Right lobe of liver (tissue), 4 donors: ENCODE data around the gene COG7.

Source experiments
- POLR2A ChIP-seq: fragments of 450-650 bp; IDR thresholded peaks from one replicate; pipeline ENCODE4 v1.6.1; 2017; ENCODE audit warnings: antibody characterized with exemption, mild to moderate bottlenecking
- TF ChIP-seq, protein P1 (sequence below), 4 donors: fragments of 200-600 bp in 3 of 4; fragments of 450-650 bp in 1 of 4; IDR thresholded peaks; one replicate each; pipeline versions ENCODE4 v1.5.1 to v1.8.0; 2016 to 2022; ENCODE audit warnings: antibody characterized with exemption in 4 of 4, mild to moderate bottlenecking in 2 of 4
- donor health status: DM: no; HTN: no; CAD: no.
- donor health status: DM: no; HTN: no; CAD: no.
- donor health status: DM: no; HTN: yes; CAD: no.

DNA sequence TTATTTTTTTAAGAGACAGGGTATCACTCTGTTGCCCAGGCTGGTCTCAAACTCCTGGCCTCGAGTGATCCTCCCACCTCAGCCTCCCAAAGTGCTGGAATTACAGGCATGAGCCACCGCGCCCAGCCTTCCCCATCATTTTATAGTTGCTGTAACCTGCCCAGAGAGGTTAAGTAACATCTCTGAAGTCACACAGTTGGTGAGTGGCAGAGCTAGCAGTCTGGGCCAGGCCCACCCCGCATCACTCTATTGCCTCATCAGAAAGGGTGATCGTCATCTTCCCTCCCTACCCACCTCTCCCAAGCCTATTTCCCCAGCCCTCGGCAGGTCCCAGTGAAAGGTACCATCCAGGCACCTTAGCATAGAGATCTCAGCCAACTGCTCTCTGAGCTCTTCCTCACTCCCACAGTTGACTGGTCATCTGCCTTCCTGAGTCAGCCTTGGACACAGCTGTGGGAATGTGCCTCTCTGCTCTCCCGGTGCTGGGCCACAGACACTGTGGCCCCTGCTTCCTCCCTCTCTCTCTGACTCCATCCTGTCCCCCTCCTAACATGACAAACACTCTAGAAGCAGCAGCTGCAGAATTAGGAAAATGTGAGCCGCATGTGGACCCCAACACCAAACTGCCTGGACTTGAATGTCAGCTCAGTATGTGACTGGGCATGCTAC lies 93.8 kb downstream of the COG7 start:
- TF ChIP-seq POLR2A: no peak
- TF ChIP-seq, protein P1, sequence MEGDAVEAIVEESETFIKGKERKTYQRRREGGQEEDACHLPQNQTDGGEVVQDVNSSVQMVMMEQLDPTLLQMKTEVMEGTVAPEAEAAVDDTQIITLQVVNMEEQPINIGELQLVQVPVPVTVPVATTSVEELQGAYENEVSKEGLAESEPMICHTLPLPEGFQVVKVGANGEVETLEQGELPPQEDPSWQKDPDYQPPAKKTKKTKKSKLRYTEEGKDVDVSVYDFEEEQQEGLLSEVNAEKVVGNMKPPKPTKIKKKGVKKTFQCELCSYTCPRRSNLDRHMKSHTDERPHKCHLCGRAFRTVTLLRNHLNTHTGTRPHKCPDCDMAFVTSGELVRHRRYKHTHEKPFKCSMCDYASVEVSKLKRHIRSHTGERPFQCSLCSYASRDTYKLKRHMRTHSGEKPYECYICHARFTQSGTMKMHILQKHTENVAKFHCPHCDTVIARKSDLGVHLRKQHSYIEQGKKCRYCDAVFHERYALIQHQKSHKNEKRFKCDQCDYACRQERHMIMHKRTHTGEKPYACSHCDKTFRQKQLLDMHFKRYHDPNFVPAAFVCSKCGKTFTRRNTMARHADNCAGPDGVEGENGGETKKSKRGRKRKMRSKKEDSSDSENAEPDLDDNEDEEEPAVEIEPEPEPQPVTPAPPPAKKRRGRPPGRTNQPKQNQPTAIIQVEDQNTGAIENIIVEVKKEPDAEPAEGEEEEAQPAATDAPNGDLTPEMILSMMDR (IDR thresholded peaks at IDR 0.05): no peak
